Measurements from ENCODE around the gene SLFNL1.

The SLFNL1 gene

GRCh38 chr1:40986328-40986783 is 35.2 kb downstream of the SLFNL1 start:
- no peak for DNase-seq (ENCODE audit: low spot score)

DNA sequence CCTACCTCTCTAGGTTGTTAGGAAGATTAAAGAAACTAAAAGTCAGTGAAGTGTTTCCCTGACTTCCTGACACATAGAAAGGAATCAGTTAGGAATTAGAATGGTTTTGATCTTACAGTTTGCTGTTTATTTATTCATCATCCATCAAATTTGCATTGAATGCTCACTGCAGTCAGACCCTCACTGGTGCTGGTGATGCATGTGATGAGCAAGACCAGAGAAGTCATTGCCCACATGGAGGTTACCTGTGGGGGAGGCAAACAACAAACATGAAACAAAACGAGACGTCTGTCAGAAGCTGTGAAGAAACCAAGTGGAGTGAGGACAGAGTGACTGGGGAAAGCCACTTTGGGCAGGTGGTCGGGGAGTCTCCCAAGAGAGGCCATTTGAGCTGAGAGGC is 35.6 kb downstream of the SLFNL1 start:
- no peak for DNase-seq (ENCODE audit: low spot score)

DNA sequence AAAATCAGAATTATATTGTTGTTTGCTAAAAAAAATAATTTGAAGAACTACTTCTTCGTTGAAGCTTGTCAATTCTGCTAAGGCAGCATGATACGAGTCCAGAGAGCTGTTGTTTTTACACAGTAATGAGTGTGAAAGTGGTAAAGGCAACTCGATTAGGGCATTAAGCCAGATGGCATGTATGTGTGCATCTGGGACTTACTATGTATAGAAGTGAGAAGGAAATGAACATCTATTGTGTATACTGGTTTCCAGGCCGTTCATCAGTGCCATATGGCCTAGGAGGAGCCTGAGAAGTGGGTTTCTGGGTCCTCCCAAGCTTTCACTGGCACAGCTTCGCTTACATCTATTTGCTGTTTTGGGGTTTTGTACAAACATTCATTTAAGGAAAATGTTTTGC is 36.4 kb downstream of the SLFNL1 start:
- DNase-seq (ENCODE audit: low spot score) = no peak

GRCh38 chr1:40984531-40984930 is 37.0 kb downstream of the SLFNL1 start:
- DNase-seq (ENCODE audit: low spot score) = no peak

GRCh38 chr1:40984066-40984465 is 37.5 kb downstream of the SLFNL1 start:
- no peak for DNase-seq (ENCODE audit: low spot score)

GRCh38 chr1:40983286-40983685 is 38.2 kb downstream of the SLFNL1 start:
- no peak for DNase-seq (ENCODE audit: low spot score)

DNA sequence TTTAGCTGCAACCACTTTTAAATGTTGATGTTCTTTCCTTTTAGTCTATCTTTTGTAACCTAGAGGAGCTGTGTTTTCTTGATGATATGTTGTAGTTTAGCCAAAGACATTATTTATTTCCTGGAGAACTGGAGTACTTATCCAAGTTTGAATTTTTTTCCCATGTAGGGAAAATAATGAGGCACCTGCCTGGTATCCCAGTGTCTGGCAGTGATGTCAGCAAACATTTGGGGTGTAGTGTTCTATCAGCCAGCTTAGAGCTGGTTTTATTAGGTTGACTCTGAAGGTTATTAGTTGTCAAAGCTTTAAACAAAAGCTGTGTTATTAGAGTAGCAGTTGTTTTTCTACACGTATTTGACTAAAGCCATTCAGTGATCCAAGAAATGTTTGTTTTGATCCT is 38.8 kb downstream of the SLFNL1 start:
- no peak for DNase-seq (ENCODE audit: low spot score)

DNA sequence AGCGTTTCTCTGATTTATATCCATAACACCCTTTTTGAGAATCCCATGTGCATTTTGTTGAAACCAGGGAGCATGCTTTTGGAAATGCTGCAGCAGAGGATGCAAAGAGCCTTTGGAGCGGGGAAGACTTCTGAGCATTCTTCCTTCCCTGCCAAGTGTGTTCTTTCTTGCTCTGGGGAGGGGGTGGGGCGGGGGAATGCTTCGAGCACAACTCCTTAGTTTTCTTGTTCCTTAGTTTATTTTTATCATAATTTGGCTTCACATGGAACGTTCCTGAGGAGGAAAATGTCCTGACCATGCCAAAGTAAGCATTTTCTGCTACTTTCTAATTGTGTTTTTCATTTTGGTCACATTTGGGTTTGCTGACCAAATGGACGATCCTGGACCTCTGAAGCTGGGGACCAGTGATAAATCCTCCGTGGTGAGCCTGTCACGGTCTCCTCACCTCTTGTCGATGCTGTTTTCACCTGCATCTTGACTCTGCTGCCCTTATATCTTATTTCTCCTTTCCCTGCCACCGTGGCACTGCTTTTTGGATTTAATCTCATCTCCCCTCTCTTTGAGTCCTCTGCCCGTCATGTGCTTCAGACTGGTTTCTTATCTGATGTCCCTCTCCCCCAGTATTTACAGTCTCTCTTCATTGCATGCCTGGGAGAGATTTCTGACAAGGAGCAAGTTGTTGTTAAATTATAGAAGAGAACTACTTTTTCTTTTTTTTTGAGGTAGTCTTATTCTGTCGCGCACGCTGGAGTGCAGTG is 39.7 kb downstream of the SLFNL1 start:
- DNase-seq (ENCODE audit: low spot score) = no peak

DNA sequence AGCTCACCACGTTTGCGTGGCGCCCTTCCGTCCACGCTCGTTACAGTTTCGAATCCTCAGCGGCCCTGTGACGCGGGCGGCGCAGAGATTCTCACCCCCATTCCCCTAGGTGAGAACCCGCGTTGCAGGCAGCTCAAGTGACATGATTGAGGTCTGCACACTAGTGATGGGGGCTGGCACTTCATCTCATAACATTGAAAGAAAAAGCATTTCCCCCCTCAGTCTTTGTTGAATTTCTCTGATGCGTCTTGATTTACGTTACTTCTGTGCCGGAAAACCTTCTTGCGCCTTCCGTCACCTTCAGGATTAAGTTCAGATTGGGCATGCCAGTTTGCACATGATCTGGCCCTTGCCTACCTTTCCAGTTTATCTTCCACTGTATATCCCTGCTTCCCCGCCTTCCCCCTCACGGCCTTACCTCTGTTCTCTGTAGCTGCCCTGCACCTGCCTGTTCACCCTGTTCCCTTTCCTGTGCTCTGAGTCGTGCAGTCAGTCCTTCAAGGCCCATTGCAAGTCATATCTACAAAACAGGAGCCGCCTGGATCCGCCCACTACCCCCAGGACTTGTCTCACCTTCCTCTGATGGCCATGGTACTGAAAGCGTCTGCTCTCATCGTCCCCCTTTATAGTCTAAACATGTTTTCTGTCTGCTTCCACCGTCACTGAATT is 40.9 kb downstream of the SLFNL1 start:
- peak; percentile 33 for DNase-seq (ENCODE audit: low spot score)

- no peak for DNase-seq (ENCODE audit: low spot score)
Measured at GRCh38 chr1:40980068-40980452, 41.5 kb downstream of the SLFNL1 start.

DNA sequence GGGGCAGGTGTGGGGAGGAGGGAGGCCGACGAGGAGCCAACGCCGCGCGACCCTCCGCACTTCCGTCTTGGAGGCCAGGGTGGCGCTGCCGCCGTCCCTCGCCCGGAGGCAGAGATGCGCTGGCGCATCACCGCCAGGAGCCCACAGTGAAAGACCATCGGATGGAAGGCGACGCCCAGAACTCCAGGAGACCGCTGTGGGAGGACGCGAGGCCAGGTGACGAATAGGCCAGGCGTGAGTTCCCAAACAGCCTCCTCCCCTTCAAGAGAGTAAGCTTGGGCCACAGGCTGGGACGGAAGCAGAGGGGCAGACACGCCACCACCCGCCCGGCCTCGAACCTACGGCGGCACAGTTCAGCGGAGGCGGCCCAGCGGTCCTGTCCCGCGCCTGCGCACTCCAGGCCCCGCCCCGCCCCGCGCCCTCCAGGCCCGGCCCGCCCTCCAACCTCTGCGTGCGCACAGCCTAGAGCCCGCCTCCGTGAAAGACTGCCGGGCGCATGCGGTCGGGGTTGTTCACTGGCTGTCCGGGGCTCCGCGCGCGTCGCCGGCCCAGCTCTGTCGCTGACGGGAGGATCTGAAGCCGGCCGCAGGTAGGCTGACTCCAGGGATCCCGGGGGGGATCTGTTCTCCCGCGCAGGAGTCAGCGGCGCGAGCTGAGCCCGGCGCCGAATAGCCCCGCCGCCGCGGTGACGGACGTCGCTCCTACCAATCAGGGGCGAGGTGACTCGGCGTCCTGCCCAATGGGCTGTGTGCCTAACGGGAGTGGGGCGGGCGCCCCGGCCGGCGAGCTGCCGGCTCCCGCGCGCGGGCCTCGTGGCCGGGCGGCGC is 42.1 kb downstream of the SLFNL1 start, which contains the start of gene CTPS1:
CTPS1 (plus strand) TSS at position 456 of the 827 bp plus-strand sequence. CDS start 3,595 bp downstream, outside the sequence.
- DNase-seq (ENCODE audit: low spot score) = peak; percentile 92

- peak; percentile 9 for DNase-seq (ENCODE audit: low spot score)
Measured at GRCh38 chr1:40978886-40979240, 42.7 kb downstream of the SLFNL1 start.

GRCh38 chr1:40977716-40978115 is 43.8 kb downstream of the SLFNL1 start:
- DNase-seq (ENCODE audit: low spot score) = peak; percentile 15

DNA sequence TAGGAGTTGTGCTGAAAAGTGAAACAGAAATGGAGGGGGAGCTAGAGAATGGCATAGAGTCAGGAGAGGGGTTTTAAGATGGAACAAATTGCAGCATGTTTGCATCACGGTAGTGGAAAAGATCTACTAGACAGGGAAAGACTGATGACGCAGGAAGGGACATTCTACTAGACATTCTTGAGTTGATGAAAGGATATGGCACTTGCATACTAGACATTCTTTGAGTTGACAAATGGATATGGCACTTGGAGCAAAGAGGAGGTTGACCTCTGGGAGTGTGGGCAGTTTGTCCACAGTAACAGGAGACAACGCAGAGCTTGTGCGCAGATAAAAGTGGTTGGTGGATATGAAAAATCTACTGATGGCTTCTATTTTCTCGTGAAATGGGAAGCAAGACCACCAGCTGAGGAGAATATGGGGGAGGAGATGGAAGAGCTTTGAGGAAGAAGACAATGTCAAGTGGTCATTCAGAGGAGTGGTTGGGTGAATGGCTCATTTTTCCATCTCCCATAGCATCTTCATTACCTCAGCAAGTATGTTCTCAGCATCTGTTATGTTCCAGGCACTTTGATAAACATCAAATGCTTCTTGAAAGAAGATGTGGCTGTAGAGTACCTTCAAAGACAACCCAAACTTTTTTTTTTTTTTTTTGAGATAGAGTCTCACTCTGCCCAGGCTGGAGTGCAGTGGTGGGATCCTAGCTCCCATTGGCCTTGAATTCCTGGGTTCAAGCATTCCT is 44.4 kb downstream of the SLFNL1 start:
- DNase-seq (ENCODE audit: low spot score) = peak; percentile 32

DNA sequence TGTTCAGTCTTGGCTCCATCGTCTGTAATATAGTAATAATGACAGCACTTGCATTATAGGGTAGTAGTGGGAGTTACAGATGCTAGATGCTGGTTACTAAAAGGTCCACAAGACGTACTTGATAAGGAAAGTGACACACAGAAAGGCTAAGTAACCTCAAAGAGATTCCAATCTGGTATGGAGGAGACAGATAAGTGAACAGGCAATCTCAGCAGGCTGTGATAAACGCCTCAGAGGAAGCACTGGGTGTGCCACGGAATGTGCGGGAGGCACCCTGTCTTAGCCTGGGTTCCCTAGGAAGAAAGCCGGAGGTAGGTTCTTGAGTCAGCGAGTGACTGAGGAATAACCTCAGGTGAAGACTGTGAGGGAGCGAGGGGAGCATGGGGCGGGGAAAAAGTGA is 46.6 kb downstream of the SLFNL1 start:
- no peak for DNase-seq (ENCODE audit: low spot score)

GRCh38 chr1:40973912-40974311 is 47.6 kb downstream of the SLFNL1 start:
- DNase-seq (ENCODE audit: low spot score) = no peak

DNA sequence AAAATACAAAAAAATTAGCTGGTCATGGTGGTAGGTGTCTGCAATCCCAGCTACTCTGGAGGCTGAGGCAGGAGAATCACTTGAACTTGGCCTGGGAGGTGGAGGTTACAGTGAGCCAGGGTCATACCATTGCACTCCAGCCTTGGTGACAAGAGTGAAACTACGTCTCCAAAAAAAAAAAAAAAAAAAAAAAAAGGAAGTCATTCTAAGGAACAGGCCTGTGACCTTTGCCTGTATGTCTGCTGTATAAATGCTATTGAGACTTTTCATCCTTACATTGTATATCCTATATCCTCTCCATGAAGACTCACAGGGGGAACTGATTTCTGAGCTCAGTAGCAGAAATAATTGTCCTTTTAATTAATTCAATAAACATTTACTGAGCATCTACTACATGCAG is 49.6 kb downstream of the SLFNL1 start:
- no peak for DNase-seq (ENCODE audit: low spot score)

DNA sequence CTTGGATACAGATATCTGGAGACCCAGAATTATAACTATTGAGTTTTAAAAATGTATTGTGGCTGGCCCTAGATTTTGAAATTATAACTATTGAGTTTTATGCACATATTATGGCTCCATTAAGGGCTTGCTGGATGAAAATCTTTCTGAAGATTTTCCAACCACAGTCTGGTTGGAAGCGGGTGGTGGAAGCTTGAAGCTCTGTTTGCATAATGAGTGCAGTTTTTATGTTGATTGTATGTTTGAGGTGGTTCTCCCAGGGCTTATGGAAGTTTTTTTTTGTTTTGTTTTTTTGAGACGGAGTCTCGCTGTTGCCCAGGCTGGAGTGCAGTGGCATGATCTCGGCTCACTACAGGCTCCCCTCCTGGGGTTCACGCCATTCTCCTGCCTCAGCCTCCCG is 52.1 kb downstream of the SLFNL1 start:
- no peak for DNase-seq (ENCODE audit: low spot score)

DNA sequence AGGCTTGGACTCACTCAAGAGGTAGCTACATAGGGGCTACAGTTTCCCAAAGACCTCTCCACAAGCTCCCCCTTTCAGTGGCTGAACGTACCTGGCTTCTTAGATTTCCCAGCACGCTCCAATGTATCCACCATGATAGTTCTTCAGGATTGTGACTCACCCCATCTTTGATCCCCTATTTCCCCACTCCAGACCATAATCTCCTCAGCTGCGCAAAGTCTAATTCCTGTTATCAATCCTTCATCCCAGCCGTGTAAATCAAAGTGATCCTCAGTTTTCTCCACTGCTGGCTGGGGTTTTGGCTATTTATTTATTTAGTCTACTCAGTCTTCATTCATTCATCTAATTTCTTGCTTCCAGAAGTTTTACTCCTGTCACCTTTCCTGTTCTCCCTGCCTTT is 55.1 kb downstream of the SLFNL1 start:
- DNase-seq (ENCODE audit: low spot score) = no peak

Measured in cerebellar cortex (tissue), 1 donor.